Common myeloid progenitor, CD34-positive (primary cell): ENCODE data around the gene CDH4.

Experiments
- CTCF ChIA-PET: fragments of 350-600 bp; sonication (Branson Sonifier 250); formaldehyde crosslinking; loops from one replicate; lab custom pipeline; 2021; ENCODE audit warnings: antibody characterized with exemption; lab: Charles Lee
- POLR2A ChIA-PET: fragments of 350-600 bp; sonication (Branson Sonifier 250); formaldehyde crosslinking; loops from one replicate; lab custom pipeline; 2021; ENCODE audit warnings: antibody characterized with exemption; lab: Charles Lee
- DNase-seq, 3 donors: peaks; one replicate each; pipeline versions ENCODE4 v3.0.0 to v3.0.0-alpha.2; 2013
- H3K27ac ChIP-seq, 2 experiments: 1 replicate in 1 of 2; 2 replicates in 1 of 2; pipeline ENCODE4 v1.7.0; 2013; ENCODE audit warnings: inconsistent platforms in 2 of 2, low read length in 2 of 2, mild to moderate bottlenecking in 2 of 2, low read depth in 1 of 2, moderate library complexity in 1 of 2; ENCODE audit not compliant: severe bottlenecking in 2 of 2, insufficient read depth in 1 of 2, poor library complexity in 1 of 2
- H3K27me3 ChIP-seq, 5 experiments: replicated peaks in 2 of 5; 1 replicate in 3 of 5; 2 replicates in 2 of 5; pipeline versions ENCODE4 v1.6.1 to v1.7.0; 2013; ENCODE audit warnings: low read length in 4 of 5, mild to moderate bottlenecking in 2 of 5, moderate library complexity in 2 of 5, inconsistent platforms in 1 of 5; ENCODE audit not compliant: insufficient read depth in 5 of 5, control insufficient read depth in 4 of 5
- H3K36me3 ChIP-seq, 4 experiments: 1 replicate in 2 of 4; 2 replicates in 2 of 4; pipeline versions ENCODE4 v1.6.1 to v1.7.0; 2013; ENCODE audit warnings: low read length in 3 of 4, control low read depth in 1 of 4, mild to moderate bottlenecking in 1 of 4; ENCODE audit not compliant: control insufficient read depth in 4 of 4, insufficient read depth in 4 of 4
- H3K4me1 ChIP-seq, 4 experiments: 1 replicate in 3 of 4; 2 replicates in 1 of 4; pipeline versions ENCODE4 v1.6.1 to v1.7.1; 2013; ENCODE audit warnings: low read length in 3 of 4, mild to moderate bottlenecking in 3 of 4, control low read depth in 1 of 4, inconsistent platforms in 1 of 4, moderate library complexity in 1 of 4; ENCODE audit not compliant: control insufficient read depth in 4 of 4, insufficient read depth in 4 of 4; ENCODE audit errors: control extremely low read depth in 1 of 4
- H3K4me3 ChIP-seq, 7 experiments: 1 replicate in 4 of 7; 2 replicates in 3 of 7; pipeline versions ENCODE4 v1.5.1 to v1.7.0; 2013; ENCODE audit warnings: mild to moderate bottlenecking in 7 of 7, low read length in 6 of 7, moderate library complexity in 6 of 7, inconsistent platforms in 2 of 7, low read depth in 2 of 7, control low read depth in 1 of 7; ENCODE audit not compliant: insufficient read depth in 4 of 7, control insufficient read depth in 1 of 7; ENCODE audit errors: extremely low read depth in 1 of 7
- H3K9me3 ChIP-seq, 5 experiments: 1 replicate in 4 of 5; 2 replicates in 1 of 5; pipeline versions ENCODE4 v1.6.1 to v1.7.1; 2013; ENCODE audit warnings: low read length in 4 of 5, mild to moderate bottlenecking in 2 of 5, inconsistent platforms in 1 of 5, low read depth in 1 of 5, moderate library complexity in 1 of 5; ENCODE audit not compliant: control insufficient read depth in 4 of 5, insufficient read depth in 2 of 5; ENCODE audit errors: control extremely low read depth in 1 of 5
- WGBS: methylation state at CpG from one replicate; pipeline ENCODE4 v1.1.5; 2013; ENCODE audit not compliant: insufficient coverage; 5-methylcytosine and 5-hydroxymethylcytosine counted together

Gene CDH4

DNA sequence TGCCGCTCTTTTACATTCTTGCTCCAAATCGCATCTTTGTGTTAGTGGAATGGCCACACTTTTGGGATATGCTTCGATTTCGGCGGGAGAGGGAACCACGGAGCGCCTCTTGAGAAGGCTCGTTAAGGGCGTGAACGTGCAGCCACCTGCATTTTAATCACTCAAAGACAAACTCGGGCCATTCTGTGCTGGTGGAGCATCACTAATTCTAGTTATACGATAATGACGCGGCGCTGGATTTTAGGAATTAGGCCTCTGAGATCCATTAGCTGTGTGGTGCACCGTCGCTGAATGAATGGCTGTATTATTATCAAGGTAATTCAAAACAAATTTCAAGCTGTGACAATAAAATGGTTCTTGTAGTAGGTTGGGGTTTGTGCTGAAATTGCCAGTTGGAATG is 305.6 kb downstream of the CDH4 start:
- no peak overlapping the region for H3K4me3 ChIP-seq
- no peaks in the 10 kb centered on the region for H3K36me3 ChIP-seq
- 96% methylated on average over 12 of the region's 17 CpGs for WGBS
- ChIA-PET POLR2A (no interaction called here), CTCF (no interaction called here)
- no peak overlapping the region for H3K27ac ChIP-seq
- no peaks in the 10 kb centered on the region for H3K27me3 ChIP-seq
- H3K9me3 ChIP-seq: peaks cover 0 to 31% (median 2%) of the 10 kb centered on the region in 5 experiments
- H3K4me1 ChIP-seq: no peaks in the 10 kb centered on the region
- DNase-seq: no peak

DNA sequence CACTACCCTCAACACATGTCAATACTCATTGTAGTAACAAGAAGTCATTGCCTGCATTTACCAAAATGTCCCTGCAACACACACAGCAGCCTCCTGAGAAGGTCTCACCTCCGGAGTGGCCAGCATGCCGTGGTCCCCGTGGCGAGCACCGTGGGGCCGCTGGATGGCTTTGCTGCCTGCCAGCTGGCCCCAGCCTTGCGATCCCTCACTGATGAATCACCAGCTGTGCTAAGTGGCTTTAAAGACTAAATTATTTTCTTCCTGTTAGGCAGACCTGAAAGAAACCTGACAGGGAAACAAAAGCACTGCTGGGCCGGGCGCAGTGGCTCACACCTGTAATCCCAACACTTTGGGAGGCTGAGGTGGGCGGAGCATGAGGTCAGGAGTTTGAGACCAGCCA is 306.7 kb downstream of the CDH4 start:
- WGBS: 94% methylated on average over 7 of the region's 10 CpGs
- Histone ChIP-seq H3K9me3 (peaks cover 0 to 33% (median 2%) of the 10 kb centered on the region in 5 experiments), H3K4me3 (no peak overlapping the region), H3K4me1 (no peaks in the 10 kb centered on the region), H3K27ac (no peak overlapping the region), H3K27me3 (no peaks in the 10 kb centered on the region), H3K36me3 (no peaks in the 10 kb centered on the region)
- ChIA-PET POLR2A (no interaction called here), CTCF (no interaction called here)
- DNase-seq: no peak

DNA sequence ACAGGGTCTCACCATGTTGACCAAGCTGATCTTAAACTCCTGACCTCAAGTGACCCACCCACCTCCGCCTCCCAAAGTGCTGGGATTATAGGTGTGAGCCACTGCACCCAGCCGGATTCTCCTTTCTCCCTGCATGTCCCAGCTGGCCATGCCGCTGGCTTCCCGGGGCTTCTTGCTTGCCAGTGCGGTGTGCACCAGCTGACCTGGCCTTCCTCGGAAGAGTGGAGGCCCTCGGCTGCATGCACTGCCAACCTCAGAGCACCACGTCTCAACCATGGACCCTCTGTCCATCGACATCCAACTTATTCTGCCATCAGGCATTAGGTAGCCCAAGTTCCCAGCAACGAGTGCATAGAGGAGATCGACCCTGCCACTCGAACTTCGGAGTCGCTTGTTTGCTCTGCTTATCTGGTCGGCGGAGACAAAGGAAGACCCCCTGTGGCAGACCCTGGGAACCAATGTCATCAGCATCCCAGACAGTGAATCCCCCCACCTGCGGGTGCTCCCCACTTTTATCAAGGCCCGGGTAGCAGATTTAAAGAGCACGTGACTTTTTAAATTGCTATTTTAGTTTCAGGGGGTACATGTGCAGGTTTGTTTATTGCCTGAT is 307.8 kb downstream of the CDH4 start:
- H3K4me3 ChIP-seq: no peak overlapping the region
- H3K36me3 ChIP-seq: no peaks in the 10 kb centered on the region
- POLR2A ChIA-PET: no interaction called here
- CTCF ChIA-PET: no interaction called here
- no peaks in the 10 kb centered on the region for H3K27me3 ChIP-seq
- no peak overlapping the region for H3K27ac ChIP-seq
- WGBS: 93% methylated on average over 18 of the region's 19 CpGs
- H3K9me3 ChIP-seq: peaks cover 0 to 26% (median 2%) of the 10 kb centered on the region in 5 experiments
- no peak for DNase-seq
- H3K4me1 ChIP-seq: no peaks in the 10 kb centered on the region

DNA sequence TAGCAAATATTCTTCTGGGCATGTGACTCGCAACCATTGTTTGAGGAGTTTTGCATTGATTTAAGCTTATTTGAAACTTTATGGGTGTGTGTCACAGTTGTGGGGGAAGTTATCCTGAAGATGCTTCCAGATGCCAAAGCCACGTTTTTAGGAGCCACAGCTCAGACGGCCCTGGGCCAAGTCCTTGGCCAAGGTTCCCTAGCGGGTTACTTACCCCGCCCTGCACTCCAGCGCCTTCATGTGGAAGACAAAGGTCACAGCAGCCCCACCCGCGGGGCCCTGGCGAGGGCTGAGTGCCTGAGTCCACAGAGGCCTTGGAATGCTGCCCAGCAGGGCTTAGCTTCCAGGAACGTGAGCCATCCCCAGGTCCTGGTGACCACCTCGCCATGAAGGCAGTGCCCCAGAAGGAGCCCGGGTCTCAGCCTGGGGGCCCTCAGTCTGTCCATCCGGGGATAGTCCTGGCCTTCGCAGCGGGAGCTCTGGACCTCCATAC is 308.3 kb downstream of the CDH4 start:
- Histone ChIP-seq H3K27ac (no peak overlapping the region), H3K36me3 (no peaks in the 10 kb centered on the region), H3K27me3 (no peaks in the 10 kb centered on the region), H3K4me3 (no peak overlapping the region), H3K9me3 (peaks cover 0 to 24% (median 2%) of the 10 kb centered on the region in 5 experiments), H3K4me1 (no peaks in the 10 kb centered on the region)
- ChIA-PET POLR2A (no interaction called here), CTCF (no interaction called here)
- WGBS: 87% methylated on average over 14 of the region's 15 CpGs
- DNase-seq: no peak

DNA sequence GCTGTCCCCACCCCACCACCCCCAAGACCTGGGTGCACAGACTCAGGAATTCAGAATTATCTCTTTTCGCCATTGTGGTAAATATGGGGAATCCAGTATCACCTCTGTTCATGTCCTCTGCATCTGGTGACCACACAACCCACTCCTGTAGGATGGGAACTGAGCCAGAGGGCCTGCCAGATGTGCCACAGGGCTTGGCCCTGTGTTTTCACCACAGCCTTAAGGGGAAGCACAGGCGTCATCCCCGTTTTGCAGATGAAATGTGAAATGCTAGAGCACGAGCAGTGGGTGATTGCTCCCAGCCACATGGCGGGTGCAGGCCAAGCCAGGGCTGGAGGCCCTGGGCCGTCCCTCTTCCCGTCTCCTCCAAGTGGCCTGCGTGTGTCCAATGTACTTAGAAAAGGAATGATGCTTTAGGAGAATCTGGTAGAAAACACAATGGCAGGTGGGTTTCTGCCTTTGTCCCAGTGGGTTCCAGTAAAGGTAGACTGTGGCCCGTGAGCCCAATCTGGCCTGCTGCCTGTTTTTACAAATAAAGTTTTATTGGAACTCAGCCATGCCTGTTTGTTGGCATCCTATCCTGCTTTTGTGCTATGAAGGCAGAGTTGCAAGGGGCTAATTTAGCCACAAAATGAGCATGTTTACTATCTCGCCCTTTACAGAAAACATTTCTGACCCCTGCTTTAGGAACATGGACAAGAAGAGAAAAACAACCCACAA is 309.2 kb downstream of the CDH4 start:
- peaks cover 0 to 24% (median 2%) of the 10 kb centered on the region in 5 experiments for H3K9me3 ChIP-seq
- H3K27me3 ChIP-seq: no peaks in the 10 kb centered on the region
- DNase-seq: no peak
- 93% methylated on average over 7 of the region's 10 CpGs for WGBS
- H3K4me3 ChIP-seq: no peak overlapping the region
- no peaks in the 10 kb centered on the region for H3K4me1 ChIP-seq
- H3K27ac ChIP-seq: no peak overlapping the region
- H3K36me3 ChIP-seq: no peaks in the 10 kb centered on the region
- POLR2A ChIA-PET: no interaction called here
- CTCF ChIA-PET: no interaction called here

DNA sequence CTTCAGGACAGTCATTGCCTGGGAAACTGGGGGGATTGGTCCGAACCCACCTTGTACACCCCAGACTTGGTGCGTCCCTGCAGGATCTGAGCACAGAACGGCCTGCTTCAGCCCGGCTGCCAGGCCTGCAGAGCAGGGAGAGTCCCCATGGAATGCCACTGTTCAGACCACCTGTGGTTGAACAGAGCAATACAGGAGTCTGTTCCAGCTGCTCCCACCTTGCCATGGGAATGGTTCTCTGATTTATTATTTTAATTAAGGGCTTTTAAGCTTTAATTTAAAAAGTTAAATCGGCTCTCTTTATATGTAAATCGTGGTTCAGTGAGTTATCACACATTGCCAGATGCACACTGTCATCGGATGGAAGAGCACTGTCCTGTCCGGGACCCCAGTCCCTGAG is 310.4 kb downstream of the CDH4 start:
- no peak for DNase-seq
- WGBS: 92% methylated on average over 8 of the region's 8 CpGs
- ChIA-PET CTCF (no interaction called here), POLR2A (no interaction called here)
- H3K9me3 ChIP-seq: peaks cover 0 to 25% (median 2%) of the 10 kb centered on the region in 5 experiments
- H3K4me1 ChIP-seq: no peaks in the 10 kb centered on the region
- H3K27ac ChIP-seq: no peak overlapping the region
- no peak overlapping the region for H3K4me3 ChIP-seq
- H3K36me3 ChIP-seq: no peaks in the 10 kb centered on the region
- no peaks in the 10 kb centered on the region for H3K27me3 ChIP-seq

DNA sequence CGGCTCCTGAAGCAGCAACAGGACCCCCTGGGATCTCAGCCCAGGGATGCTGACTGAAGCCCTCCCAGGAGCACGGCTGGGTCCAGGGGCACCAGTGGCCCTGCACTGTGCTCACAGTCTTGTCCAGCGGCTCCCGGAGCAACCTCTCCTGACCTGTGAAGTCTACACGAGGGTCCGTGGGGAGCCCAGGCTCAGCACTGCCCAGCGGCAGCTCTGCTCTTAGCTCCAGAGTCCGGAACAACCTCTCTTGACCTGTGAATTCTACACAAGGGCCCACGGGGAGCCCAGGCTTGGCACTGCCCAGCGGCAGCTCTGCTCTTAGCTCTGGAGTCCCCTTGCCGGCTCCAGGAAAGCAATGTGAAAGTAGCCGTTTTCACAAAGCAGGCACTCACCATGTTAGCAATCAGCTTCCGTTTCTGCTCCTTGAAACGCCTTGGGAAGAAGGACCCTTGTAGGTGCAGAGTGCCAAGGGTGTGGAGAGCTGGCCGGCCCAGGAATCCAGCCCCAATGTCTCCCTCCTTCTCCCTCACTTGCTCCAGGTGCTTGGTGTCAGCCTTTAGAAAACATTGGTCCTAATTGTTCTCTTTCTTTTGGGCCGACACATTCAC is 310.9 kb downstream of the CDH4 start:
- H3K27ac ChIP-seq: no peak overlapping the region

More for the DNA sequence above, 310.9 kb downstream of the CDH4 start:
- 80% methylated on average over 13 of the region's 16 CpGs for WGBS
- H3K4me3 ChIP-seq: no peak overlapping the region
- POLR2A ChIA-PET: no interaction called here
- no peaks in the 10 kb centered on the region for H3K4me1 ChIP-seq
- H3K27me3 ChIP-seq: no peaks in the 10 kb centered on the region
- CTCF ChIA-PET: no interaction called here
- peaks cover 0 to 25% (median 2%) of the 10 kb centered on the region in 5 experiments for H3K9me3 ChIP-seq
- DNase-seq: no peak
- no peaks in the 10 kb centered on the region for H3K36me3 ChIP-seq
